Measurements from ENCODE around the gene OR10D3.
A peak's percentile ranks its signal among the peaks of the same experiment; 100 is the strongest.
"Not testable (repeated sequence)": the region's sequence is repeated elsewhere in the genome, so short reads cannot be mapped to it uniquely, and the experiment has no call there.

Gene OR10D3

GRCh38 chr11:124194293-124195188 lies 11.4 kb downstream of the OR10D3 start:
- no peak for DNase-seq (ENCODE audit: low read depth in 2 of 2, low spot score in 1 of 2)

DNA sequence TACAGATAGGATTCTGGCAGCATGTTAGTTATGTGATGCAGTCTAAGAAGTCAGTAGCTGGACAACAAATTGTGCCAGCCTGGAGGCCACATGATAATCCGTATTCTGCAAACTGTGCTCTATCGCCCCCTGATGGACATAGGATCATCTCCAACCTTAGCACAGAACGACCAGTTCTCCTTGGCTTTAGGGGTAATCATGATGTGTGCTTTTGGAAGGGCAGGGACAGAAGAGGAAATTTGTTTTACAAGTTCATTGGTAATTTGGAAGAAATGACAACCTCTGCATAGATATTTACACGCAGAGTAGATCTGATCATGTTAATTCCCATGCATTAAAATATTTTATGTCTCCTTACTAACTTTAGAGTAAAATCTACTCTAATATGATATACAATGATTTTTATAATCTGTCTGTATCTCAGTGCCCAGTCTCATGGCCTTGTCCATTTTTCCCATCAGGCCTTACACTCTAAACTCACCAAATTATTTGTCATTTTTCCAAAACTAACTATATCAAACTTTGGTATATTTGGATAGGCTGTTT lies 12.1 kb downstream of the OR10D3 start:
- DNase-seq (ENCODE audit: low read depth in 2 of 2, low spot score in 1 of 2): peak in 1 of 2 donors; percentile 7

DNA sequence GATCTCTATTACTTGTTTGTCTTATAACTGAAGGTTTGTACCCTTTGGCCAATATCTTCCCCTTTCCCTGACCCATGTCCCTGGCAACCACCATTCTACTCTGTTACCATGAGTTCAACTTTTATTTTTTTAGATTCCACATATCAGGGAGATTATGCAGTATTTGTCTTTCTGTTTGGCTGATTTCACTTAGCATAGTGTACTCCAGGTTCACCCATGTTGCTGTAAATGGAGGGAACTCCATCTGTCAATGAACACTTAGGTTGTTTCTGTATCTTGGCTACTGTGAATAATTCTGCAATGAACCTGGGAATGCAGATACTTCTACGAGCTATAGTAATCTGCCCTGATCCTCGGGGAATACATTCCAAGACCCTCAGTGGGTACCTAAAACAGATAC lies 14.9 kb downstream of the OR10D3 start:
- no peak for DNase-seq (ENCODE audit: low read depth in 2 of 2, low spot score in 1 of 2)

DNA sequence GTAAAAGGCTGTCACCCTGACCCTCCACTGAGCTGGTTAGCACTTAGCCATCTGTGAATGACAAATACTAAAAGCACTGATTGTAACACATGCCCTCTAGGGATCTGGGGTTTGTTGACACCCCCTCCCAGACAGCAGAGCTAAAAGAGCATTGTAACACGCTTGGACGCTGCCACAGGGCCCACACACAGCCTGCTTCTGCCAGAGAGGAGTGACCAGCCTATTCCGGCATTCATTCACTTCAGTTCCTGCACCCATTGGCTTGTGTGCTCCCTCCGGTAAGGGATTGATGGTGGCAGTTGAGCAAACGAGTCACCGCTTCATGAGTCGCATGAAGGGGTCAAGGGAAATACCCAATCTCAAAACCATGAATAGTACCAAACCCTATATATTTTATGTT lies 15.8 kb downstream of the OR10D3 start:
- no peak for DNase-seq (ENCODE audit: low read depth in 2 of 2, low spot score in 1 of 2)

GRCh38 chr11:124199702-124200101 lies 16.6 kb downstream of the OR10D3 start:
- no peak for DNase-seq (ENCODE audit: low read depth in 2 of 2, low spot score in 1 of 2)

- DNase-seq (ENCODE audit: low read depth in 2 of 2, low spot score in 1 of 2): no peak
Measured at GRCh38 chr11:124200671-124201070, 17.5 kb downstream of the OR10D3 start.

- DNase-seq (ENCODE audit: low read depth in 2 of 2, low spot score in 1 of 2): no peak
Measured at GRCh38 chr11:124202951-124203350, 19.8 kb downstream of the OR10D3 start.

GRCh38 chr11:124204008-124204407 lies 20.9 kb downstream of the OR10D3 start:
- no peak for DNase-seq (ENCODE audit: low read depth in 2 of 2, low spot score in 1 of 2)

DNA sequence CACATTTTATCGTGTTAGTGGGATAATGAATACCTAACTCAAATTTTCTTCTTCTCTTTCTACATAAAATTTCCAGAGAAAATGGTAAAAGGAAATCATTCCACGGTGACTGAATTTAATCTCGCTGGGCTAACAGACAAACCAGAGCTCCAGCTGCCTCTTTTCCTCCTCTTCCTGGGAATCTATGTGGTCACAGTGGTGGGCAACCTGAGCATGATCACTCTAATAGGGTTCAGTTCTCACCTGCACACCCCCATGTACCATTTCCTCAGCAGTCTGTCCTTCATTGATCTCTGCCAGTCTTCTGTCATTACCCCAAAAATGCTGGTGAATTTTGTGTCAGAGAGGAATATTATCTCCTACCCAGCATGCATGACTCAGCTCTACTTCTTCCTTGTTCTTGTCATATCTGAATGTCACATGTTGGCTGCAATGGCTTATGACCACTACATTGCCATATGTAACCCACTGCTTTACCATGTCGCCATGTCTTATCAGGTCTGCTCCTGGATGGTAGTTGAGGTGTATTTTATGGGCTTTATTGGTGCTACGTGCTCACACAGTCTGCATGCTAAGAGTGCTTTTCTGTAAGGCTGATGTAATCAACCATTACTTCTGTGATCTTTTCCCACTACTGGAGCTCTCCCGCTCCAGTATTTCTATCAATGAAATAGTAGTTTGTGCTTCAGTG lies 24.1 kb downstream of the OR10D3 start:
- DNase-seq (ENCODE audit: low read depth in 2 of 2, low spot score in 1 of 2): no peak

- no peak for DNase-seq (ENCODE audit: low read depth in 2 of 2, low spot score in 1 of 2)
Measured at GRCh38 chr11:124209824-124210357, 26.7 kb downstream of the OR10D3 start.

DNA sequence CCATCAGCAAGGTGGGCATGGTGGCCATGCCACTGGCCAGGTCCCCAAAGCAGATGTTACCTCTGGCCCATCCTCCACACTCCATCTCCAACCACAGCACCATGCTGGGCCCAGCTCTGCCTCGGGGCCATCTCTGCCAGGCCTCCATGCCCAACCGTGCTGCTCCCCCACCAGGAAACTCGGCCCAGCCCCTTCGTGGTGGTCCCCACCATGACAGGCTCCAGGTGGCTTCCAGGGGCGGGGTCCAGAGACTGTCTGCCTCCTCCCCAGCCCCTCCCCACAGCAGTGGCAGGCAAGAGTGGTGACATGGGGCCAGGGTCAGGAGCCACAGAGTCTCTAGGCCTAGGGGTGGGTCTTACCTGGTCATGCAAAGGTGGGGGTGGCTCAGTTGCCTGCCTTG lies 27.3 kb downstream of the OR10D3 start:
- DNase-seq (ENCODE audit: low read depth in 2 of 2, low spot score in 1 of 2): no peak

DNA sequence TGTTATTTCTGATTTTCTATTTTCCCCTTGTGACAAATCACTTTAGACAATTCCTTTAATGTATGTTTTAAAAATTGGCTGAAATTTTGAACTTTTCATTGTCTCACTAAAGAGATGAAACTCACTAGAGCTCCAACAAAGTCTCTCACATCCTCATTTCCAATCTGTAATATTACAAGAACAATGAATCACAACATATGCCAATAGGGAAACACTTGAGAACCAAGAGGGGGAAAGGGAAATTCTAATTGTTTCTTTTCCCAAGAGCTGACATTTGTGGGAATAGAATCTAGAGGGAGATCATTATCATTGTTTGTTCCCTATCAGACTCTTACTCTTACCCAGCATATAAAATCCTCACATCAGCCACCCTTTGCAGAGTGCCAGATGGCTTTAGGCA lies 28.2 kb downstream of the OR10D3 start:
- DNase-seq (ENCODE audit: low read depth in 2 of 2, low spot score in 1 of 2): no peak

DNA sequence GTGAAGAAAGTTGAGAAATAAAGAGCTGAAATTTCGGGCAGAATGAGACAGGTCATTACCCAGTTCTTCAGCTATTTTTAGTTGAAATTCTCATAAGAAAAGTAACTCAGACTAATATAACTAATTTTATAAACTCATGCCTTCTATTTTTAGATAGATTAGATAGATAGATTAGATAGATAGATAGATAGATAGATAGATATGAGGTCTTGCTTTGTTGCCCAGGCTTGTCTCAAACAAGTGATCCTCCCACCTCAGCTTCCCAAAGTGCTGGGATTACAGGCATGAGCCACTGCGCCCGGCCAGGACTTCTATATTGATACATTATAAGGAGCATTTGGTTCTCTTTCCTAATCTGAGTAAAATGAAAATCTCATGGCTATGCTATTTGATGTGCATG lies 30.9 kb downstream of the OR10D3 start:
- DNase-seq (ENCODE audit: low read depth in 2 of 2, low spot score in 1 of 2): no peak

DNA sequence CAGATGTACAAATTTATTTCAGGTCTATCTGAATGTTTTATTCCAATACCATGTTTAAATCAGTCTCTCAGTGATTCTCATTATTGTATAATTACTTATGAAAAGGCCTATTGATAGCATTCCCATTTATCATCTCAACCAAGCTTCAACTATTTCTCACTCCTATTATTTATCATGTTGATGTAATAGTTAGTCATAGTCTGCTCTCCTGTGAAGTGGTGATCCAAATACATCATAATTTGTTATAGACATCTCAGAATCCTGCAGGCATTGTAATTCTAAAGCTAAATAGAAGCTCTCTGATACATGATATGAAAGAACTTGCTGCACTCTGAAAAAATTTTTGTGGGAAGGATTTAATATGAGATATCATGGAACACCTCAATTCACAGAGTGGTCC lies 36.0 kb downstream of the OR10D3 start:
- no peak for DNase-seq (ENCODE audit: low read depth in 2 of 2, low spot score in 1 of 2)

GRCh38 chr11:124222407-124222806 lies 39.3 kb downstream of the OR10D3 start:
- no peak for DNase-seq (ENCODE audit: low read depth in 2 of 2, low spot score in 1 of 2)

- DNase-seq (ENCODE audit: low read depth in 2 of 2, low spot score in 1 of 2): not testable (repeated sequence)
Measured at GRCh38 chr11:124224618-124225423, 41.7 kb downstream of the OR10D3 start.

DNA sequence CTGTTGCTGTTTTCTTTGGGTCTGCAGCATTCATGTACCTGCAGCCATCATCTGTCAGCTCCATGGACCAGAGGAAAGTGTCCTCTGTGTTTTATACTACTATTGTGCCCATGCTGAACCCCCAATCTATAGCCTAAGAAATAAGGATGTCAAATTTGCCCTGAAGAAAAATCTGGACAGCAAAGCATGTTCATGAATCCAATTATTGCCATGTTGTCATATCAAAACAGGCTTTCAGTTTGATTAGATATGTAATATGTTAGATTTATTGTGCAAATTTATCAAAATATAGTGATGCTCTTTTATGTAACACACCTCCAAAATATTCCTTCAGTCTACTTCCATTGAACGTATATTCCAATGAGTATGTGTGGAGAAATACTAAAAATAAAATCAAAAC lies 42.3 kb downstream of the OR10D3 start:
- no peak for DNase-seq (ENCODE audit: low read depth in 2 of 2, low spot score in 1 of 2)

GRCh38 chr11:124233376-124233775 lies 50.2 kb downstream of the OR10D3 start:
- no peak for DNase-seq (ENCODE audit: low read depth in 2 of 2, low spot score in 1 of 2)

All from stimulated activated CD8-positive, alpha-beta memory T cell treated with anti-CD3 and anti-CD28 coated beads, Interleukin-4, amount 100 ng/mL, for 1 hour (primary cell).